Measurements from ENCODE around the gene BBS1.
A peak's percentile ranks its signal among the peaks of the same experiment; 100 is the strongest.
"Not testable (repeated sequence)": the region's sequence is repeated elsewhere in the genome, so short reads cannot be mapped to it uniquely, and the experiment has no call there.

The BBS1 gene

GRCh38 chr11:66543263-66544107 lies 33.0 kb downstream of the BBS1 start:
- TF ChIP-seq CTCF (conservative IDR thresholded peaks at IDR 0.05; ENCODE audit: control insufficient read depth, insufficient read depth, low read depth, low read length): peak; percentile 39

GRCh38 chr11:66544952-66545351 lies 34.5 kb downstream of the BBS1 start:
- H3K4me3 ChIP-seq (ENCODE audit: control insufficient read depth, low read depth, low read length): peak overlapping the region; percentile 68
- DNase-seq (ENCODE audit: low read depth): not testable (repeated sequence)

More at GRCh38 chr11:66543263-66544107, 33.0 kb downstream of the BBS1 start:
- H3K4me3 ChIP-seq (ENCODE audit: control insufficient read depth, low read depth, low read length): no peak overlapping the region
- DNase-seq (ENCODE audit: low read depth): peak; percentile 43

GRCh38 chr11:66545701-66546367 lies 35.4 kb downstream of the BBS1 start, which contains the start of gene ZDHHC24:
ZDHHC24 (minus strand) TSS chr11:66546048; CDS start chr11:66546003, 45 bp downstream.
- peak within 1 kb of the TSS; percentile 68 for H3K4me3 ChIP-seq (ENCODE audit: control insufficient read depth, low read depth, low read length)
- DNase-seq (ENCODE audit: low read depth): peak; percentile 95
- TF ChIP-seq CTCF (conservative IDR thresholded peaks at IDR 0.05; ENCODE audit: control insufficient read depth, insufficient read depth, low read depth, low read length): no peak

GRCh38 chr11:66546368-66546965 lies 36.0 kb downstream of the BBS1 start, which contains the start of gene ACTN3:
ACTN3 (plus strand) TSS chr11:66546903; CDS start chr11:66546938, 35 bp downstream.
- no peak for TF ChIP-seq CTCF (conservative IDR thresholded peaks at IDR 0.05; ENCODE audit: control insufficient read depth, insufficient read depth, low read depth, low read length)
- H3K4me3 ChIP-seq (ENCODE audit: control insufficient read depth, low read depth, low read length): peak within 1 kb of the TSS; percentile 68
- peak; percentile 33 for DNase-seq (ENCODE audit: low read depth)

GRCh38 chr11:66546966-66547661 lies 36.7 kb downstream of the BBS1 start:
- TF ChIP-seq CTCF (conservative IDR thresholded peaks at IDR 0.05; ENCODE audit: control insufficient read depth, insufficient read depth, low read depth, low read length): no peak
- H3K4me3 ChIP-seq (ENCODE audit: control insufficient read depth, low read depth, low read length): peak overlapping the region; percentile 68
- no peak for DNase-seq (ENCODE audit: low read depth)

- no peak overlapping the region for H3K4me3 ChIP-seq (ENCODE audit: control insufficient read depth, low read depth, low read length)
- DNase-seq (ENCODE audit: low read depth): no peak
- TF ChIP-seq CTCF (conservative IDR thresholded peaks at IDR 0.05; ENCODE audit: control insufficient read depth, insufficient read depth, low read depth, low read length): no peak
Measured at GRCh38 chr11:66547662-66548009, 37.2 kb downstream of the BBS1 start.
